ENCODE measurements around the gene ZNF800.

The ZNF800 gene

GRCh38 chr7:127346575-127347256 is 45.8 kb downstream of the ZNF800 start:
- DNase-seq: no peak

- DNase-seq: no peak
Measured at GRCh38 chr7:127342596-127342995, 49.9 kb downstream of the ZNF800 start.

- no peak for DNase-seq
Measured at GRCh38 chr7:127338122-127338521, 54.4 kb downstream of the ZNF800 start.

- DNase-seq: no peak
Measured at GRCh38 chr7:127337581-127337980, 54.9 kb downstream of the ZNF800 start.

GRCh38 chr7:127336458-127336857 is 56.0 kb downstream of the ZNF800 start:
- no peak for DNase-seq

- DNase-seq: no peak
Measured at GRCh38 chr7:127332880-127333279, 59.6 kb downstream of the ZNF800 start.

GRCh38 chr7:127330070-127330469 is 62.4 kb downstream of the ZNF800 start:
- no peak for DNase-seq

GRCh38 chr7:127322832-127323493 is 69.5 kb downstream of the ZNF800 start:
- DNase-seq: no peak

GRCh38 chr7:127322351-127322750 is 70.2 kb downstream of the ZNF800 start:
- no peak for DNase-seq

GRCh38 chr7:127320974-127321373 is 71.5 kb downstream of the ZNF800 start:
- DNase-seq: no peak

All from NCI-H1694 treated with DMSO at 0.1 percent for 48 hours (cell line).